SK-N-SH treated with all-trans-retinoic acid at 6 μM for 48 hours (cell line): ENCODE results near the gene GPATCH2.

ENCODE experiments used
- ARNTL ChIP-seq: fragments of 450-650 bp; formaldehyde crosslinking; IDR thresholded peaks from 2 replicates; pipeline ENCODE4 v1.5.0; 2020; ENCODE audit warnings: low read depth, mild to moderate bottlenecking, moderate library complexity, borderline replicate concordance
- CREB5 ChIP-seq: fragments of 250-450 bp; sonication (Bioruptor Pico); IDR thresholded peaks from 2 replicates; pipeline ENCODE4 v1.5.1; 2020; ENCODE audit warnings: low read depth, mild to moderate bottlenecking, moderate library complexity
- CSRNP3 ChIP-seq: fragments of 250-450 bp; sonication (Bioruptor Pico); IDR thresholded peaks from 2 replicates; pipeline ENCODE4 v1.5.1; 2021; ENCODE audit warnings: mild to moderate bottlenecking, moderate library complexity
- ISL1 ChIP-seq: fragments of 250-450 bp; sonication (Bioruptor Pico); IDR thresholded peaks from 2 replicates; pipeline ENCODE4 v2.1.2; 2022; ENCODE audit warnings: mild to moderate bottlenecking, moderate library complexity
- PATZ1 ChIP-seq: fragments of 250-450 bp; sonication (Bioruptor Pico); IDR thresholded peaks from 2 replicates; pipeline ENCODE4 v1.8.0; 2020; ENCODE audit warnings: mild to moderate bottlenecking, moderate library complexity, borderline replicate concordance
- TSHZ2 ChIP-seq: fragments of 250-450 bp; sonication (Bioruptor Pico); IDR thresholded peaks from 2 replicates; pipeline ENCODE4 v1.5.0; 2020; ENCODE audit warnings: mild to moderate bottlenecking, moderate library complexity
- ZC3H10 ChIP-seq: fragments of 250-450 bp; sonication (Bioruptor Pico); IDR thresholded peaks from 2 replicates; pipeline ENCODE4 v1.5.1; 2021; ENCODE audit warnings: mild to moderate bottlenecking, moderate library complexity
- ZNF8 ChIP-seq: fragments of 450-650 bp; formaldehyde crosslinking; IDR thresholded peaks from 2 replicates; pipeline ENCODE4 v1.5.0; 2020; ENCODE audit warnings: mild to moderate bottlenecking, moderate library complexity

GRCh38 chr1:217554849-217555248 lies 76.0 kb downstream of the GPATCH2 start:
- no peak for TF ChIP-seq ZC3H10 (CRISPR knock-in tag)
- no peak for TF ChIP-seq ARNTL (CRISPR knock-in tag)
- no peak for TF ChIP-seq TSHZ2 (CRISPR knock-in tag)
- no peak for TF ChIP-seq CSRNP3
- no peak for TF ChIP-seq ZNF8 (CRISPR knock-in tag)
- no peak for TF ChIP-seq ISL1 (CRISPR knock-in tag)
- TF ChIP-seq PATZ1 (CRISPR knock-in tag): no peak
- TF ChIP-seq CREB5 (CRISPR knock-in tag): no peak
